CD4-positive, alpha-beta T cell (primary cell): ENCODE results near the gene RFTN2. TPM values are rescaled to one million over a fixed set of nuclear protein-coding genes. Genes with fewer than 3 reads are reported as not detected.
"Not testable (repeated sequence)": the region's sequence is repeated elsewhere in the genome, so short reads cannot be mapped to it uniquely, and the experiment has no call there.

Experiments used
- ATAC-seq: fragments of 200-7000 bp; cut with Tn5 transposase; one replicate; pipeline ENCODE4 v1.10.0; 2022; ENCODE audit warnings: mild to moderate bottlenecking; ENCODE audit not compliant: poor library complexity
- CTCF ChIA-PET: fragments of 350-600 bp; sonication (Branson Sonifier 250); formaldehyde crosslinking; loops from one replicate; lab custom pipeline; 2021; ENCODE audit warnings: antibody characterized with exemption, inconsistent platforms; lab: Charles Lee
- POLR2A ChIA-PET: fragments of 350-600 bp; sonication (Branson Sonifier 250); formaldehyde crosslinking; loops from one replicate; lab custom pipeline; 2021; ENCODE audit warnings: antibody characterized with exemption, inconsistent platforms; lab: Charles Lee
- DNase-seq, 14 experiments: peaks; one replicate each; pipeline ENCODE4 v3.0.0-alpha.2; 2013 to 2020; ENCODE audit warnings: mixed read lengths in 2 of 14
- H3K27ac ChIP-seq, 2 donors: one replicate each; pipeline versions ENCODE4 v1.5.1 to v1.7.0; 2013; ENCODE audit warnings: low read length in 2 of 2, low read depth in 1 of 2, mild to moderate bottlenecking in 1 of 2
- H3K27me3 ChIP-seq, 2 experiments: 1 replicate in 1 of 2; 2 replicates in 1 of 2; pipeline versions ENCODE4 v1.6.1 to v1.7.0; 2013; ENCODE audit warnings: low read length in 2 of 2, control low read depth in 1 of 2, mild to moderate bottlenecking in 1 of 2, moderate library complexity in 1 of 2; ENCODE audit not compliant: insufficient read depth in 2 of 2, control insufficient read depth in 1 of 2
- H3K36me3 ChIP-seq: one replicate; pipeline ENCODE4 v1.6.1; 2013; ENCODE audit warnings: low read length, control low read depth; ENCODE audit not compliant: insufficient read depth
- H3K4me1 ChIP-seq: one replicate; pipeline ENCODE4 v1.6.1; 2013; ENCODE audit warnings: low read length, control low read depth; ENCODE audit not compliant: insufficient read depth
- H3K4me3 ChIP-seq: one replicate; pipeline ENCODE4 v1.5.1; 2013; ENCODE audit warnings: mild to moderate bottlenecking, low read length, moderate library complexity
- H3K9me3 ChIP-seq, 2 experiments: 1 replicate in 1 of 2; 2 replicates in 1 of 2; pipeline versions ENCODE4 v1.6.1 to v1.7.0; 2013; ENCODE audit warnings: low read length in 2 of 2, mild to moderate bottlenecking in 2 of 2, control low read depth in 1 of 2, moderate library complexity in 1 of 2; ENCODE audit not compliant: control insufficient read depth in 1 of 2, insufficient read depth in 1 of 2
- H3K27ac Mint-ChIP-seq: one replicate; pipeline ENCODE4 v1.8.0; 2020; ENCODE audit warnings: mixed read lengths
- H3K27me3 Mint-ChIP-seq: one replicate; pipeline ENCODE4 v1.8.0; 2021; ENCODE audit warnings: mixed read lengths
- H3K36me3 Mint-ChIP-seq: one replicate; pipeline ENCODE4 v1.8.0; 2021; ENCODE audit warnings: low read depth, mixed read lengths
- H3K4me1 Mint-ChIP-seq: one replicate; pipeline ENCODE4 v1.8.0; 2021; ENCODE audit warnings: low read depth, mixed read lengths
- H3K4me3 Mint-ChIP-seq: one replicate; pipeline ENCODE4 v1.8.0; 2020; ENCODE audit warnings: mild to moderate bottlenecking, mixed read lengths
- H3K9me3 Mint-ChIP-seq: one replicate; pipeline ENCODE4 v1.8.0; 2020; ENCODE audit warnings: mixed read lengths
- CTCF ChIP-seq: fragments of 200-600 bp; IDR thresholded peaks from one replicate; pipeline ENCODE4 v1.8.0; 2022; ENCODE audit warnings: antibody characterized with exemption, mild to moderate bottlenecking
- intact Hi-C, 2 experiments: fragments of 100-400 bp; cut with DNase I in 1 of 2; cut with micrococcal nuclease in 1 of 2; formaldehyde crosslinking; loops; one replicate each; pipeline versions ENCODE4 v1.15.1 to v1.9.0; 2023 to 2025; cut with DNase I, micrococcal nuclease
- total RNA-seq, 174 experiments: library from RNA in 2 of 174; stranded (reverse) in 2 of 174; gene quantifications; one replicate each; pipeline ENCODE4 v1.2.3 and lab custom pipeline; 2021 to 2026

Gene RFTN2
- total RNA-seq, 2 experiments from 2014 or later: not detected

GRCh38 chr2:197695206-197695605 is 19.8 kb upstream of the RFTN2 start:
- H3K36me3 Mint-ChIP-seq, H3K27me3 Mint-ChIP-seq, H3K9me3 Mint-ChIP-seq, H3K4me1 ChIP-seq, H3K36me3 ChIP-seq, ATAC-seq, DNase-seq, intact Hi-C loops, CTCF ChIA-PET, H3K27ac Mint-ChIP-seq, H3K9me3 ChIP-seq, H3K27ac ChIP-seq, H3K4me3 ChIP-seq, H3K27me3 ChIP-seq, H3K4me3 Mint-ChIP-seq, H3K4me1 Mint-ChIP-seq: not testable (repeated sequence)
- POLR2A ChIA-PET: interaction anchor here (1.1 kb wide), 1 partner anchor 10 kb away, joined by 3 read pairs; the partner anchor contains the start of gene MARS2

GRCh38 chr2:197677483-197677882 is 2.1 kb upstream of the RFTN2 start:
- no peak overlapping the region for H3K4me3 ChIP-seq
- H3K36me3 Mint-ChIP-seq: no peaks in the 10 kb centered on the region
- H3K27me3 ChIP-seq: peaks cover 5 to 9% of the 10 kb centered on the region in 2 experiments
- intact Hi-C loops: no loop called here
- H3K27ac Mint-ChIP-seq: no peak overlapping the region
- ATAC-seq (no peak), DNase-seq (no peak)
- H3K4me1 ChIP-seq: no peaks in the 10 kb centered on the region
- H3K9me3 ChIP-seq: no peaks in the 10 kb centered on the region
- H3K27ac ChIP-seq: no peak overlapping the region
- ChIA-PET CTCF (interaction anchor here (1.2 kb wide), 1 partner anchor 9 kb away, joined by 3 read pairs; no protein-coding TSS in a partner anchor), POLR2A (no interaction called here)
- H3K36me3 ChIP-seq: no peaks in the 10 kb centered on the region
- H3K4me3 Mint-ChIP-seq: no peak overlapping the region
- peaks cover 33% of the 10 kb centered on the region for H3K27me3 Mint-ChIP-seq
- H3K4me1 Mint-ChIP-seq: no peaks in the 10 kb centered on the region
- TF ChIP-seq CTCF: no peak
- no peaks in the 10 kb centered on the region for H3K9me3 Mint-ChIP-seq

- H3K4me3 ChIP-seq: no peak overlapping the region
- H3K27ac ChIP-seq: no peak overlapping the region
- DNase-seq (no peak), ATAC-seq (no peak)
- no peaks in the 10 kb centered on the region for H3K4me1 Mint-ChIP-seq
- H3K27me3 Mint-ChIP-seq: peaks cover 37% of the 10 kb centered on the region
- CTCF ChIA-PET: no interaction called here
- H3K27me3 ChIP-seq: peaks cover 5 to 9% of the 10 kb centered on the region in 2 experiments
- H3K4me1 ChIP-seq: no peaks in the 10 kb centered on the region
- H3K9me3 ChIP-seq: no peaks in the 10 kb centered on the region
- POLR2A ChIA-PET: no interaction called here
- no peak for TF ChIP-seq CTCF
- H3K9me3 Mint-ChIP-seq: no peaks in the 10 kb centered on the region
- H3K36me3 ChIP-seq: no peaks in the 10 kb centered on the region
- intact Hi-C loops: no loop called here
- H3K36me3 Mint-ChIP-seq: no peaks in the 10 kb centered on the region
- no peak overlapping the region for H3K27ac Mint-ChIP-seq
- H3K4me3 Mint-ChIP-seq: no peak overlapping the region
Observed at GRCh38 chr2:197677056-197677455, 1.7 kb upstream of the RFTN2 start.

- Mint-ChIP-seq H3K27me3 (peaks cover 42% of the 10 kb centered on the region), H3K27ac (no peak overlapping the region), H3K4me3 (no peak overlapping the region), H3K9me3 (no peaks in the 10 kb centered on the region), H3K4me1 (no peaks in the 10 kb centered on the region), H3K36me3 (no peaks in the 10 kb centered on the region)
- Histone ChIP-seq H3K9me3 (no peaks in the 10 kb centered on the region), H3K4me1 (no peaks in the 10 kb centered on the region), H3K4me3 (no peak overlapping the region), H3K27me3 (peaks cover 5 to 9% of the 10 kb centered on the region in 2 experiments), H3K27ac (no peak overlapping the region), H3K36me3 (no peaks in the 10 kb centered on the region)
- TF ChIP-seq CTCF: no peak
- ChIA-PET CTCF (interaction anchor here (0.7 kb wide), 1 partner anchor 81 kb away, joined by 5 read pairs; no protein-coding TSS in a partner anchor), POLR2A (no interaction called here)
- intact Hi-C loops: no loop called here
- ATAC-seq: no peak
- no peak for DNase-seq
Observed at GRCh38 chr2:197675711-197676188, 363 bp upstream of the RFTN2 start.
